ENCODE data around the gene TRIP10.

Gene TRIP10

DNA sequence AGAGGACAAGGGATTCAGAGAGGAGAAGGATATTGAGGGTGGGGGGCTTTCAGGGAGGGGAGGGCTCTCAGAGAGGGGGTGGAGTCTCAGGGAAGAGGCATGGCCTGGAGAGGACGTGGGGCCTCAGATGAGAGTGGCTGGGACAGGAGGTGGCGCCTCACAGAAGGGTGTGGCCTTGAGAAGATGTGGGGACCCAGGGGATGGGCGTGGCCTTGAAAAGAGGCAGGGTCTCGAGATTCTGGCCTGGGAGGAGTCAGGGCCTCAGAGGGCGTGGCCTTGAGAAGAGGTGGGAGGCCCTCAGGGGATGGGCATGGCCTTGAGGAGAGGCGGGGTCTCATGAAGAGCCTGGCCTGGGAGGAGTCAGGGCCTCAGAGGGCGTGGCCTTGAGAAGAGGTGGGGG lies 45.8 kb upstream of the TRIP10 start:
- Histone ChIP-seq H3K27ac (no peak overlapping the region), H3K27me3 (replicated peaks) (no peaks in the 10 kb centered on the region), H3K36me3 (replicated peaks) (no peaks in the 10 kb centered on the region), H3K4me3 (ENCODE audit: low read depth, low read length) (no peak overlapping the region)
- in situ Hi-C loops (cut with HindIII; ENCODE audit: low pct_ligation_motif_present, low sequenced_read_pairs): no loop called here
- TF ChIP-seq, protein P1, sequence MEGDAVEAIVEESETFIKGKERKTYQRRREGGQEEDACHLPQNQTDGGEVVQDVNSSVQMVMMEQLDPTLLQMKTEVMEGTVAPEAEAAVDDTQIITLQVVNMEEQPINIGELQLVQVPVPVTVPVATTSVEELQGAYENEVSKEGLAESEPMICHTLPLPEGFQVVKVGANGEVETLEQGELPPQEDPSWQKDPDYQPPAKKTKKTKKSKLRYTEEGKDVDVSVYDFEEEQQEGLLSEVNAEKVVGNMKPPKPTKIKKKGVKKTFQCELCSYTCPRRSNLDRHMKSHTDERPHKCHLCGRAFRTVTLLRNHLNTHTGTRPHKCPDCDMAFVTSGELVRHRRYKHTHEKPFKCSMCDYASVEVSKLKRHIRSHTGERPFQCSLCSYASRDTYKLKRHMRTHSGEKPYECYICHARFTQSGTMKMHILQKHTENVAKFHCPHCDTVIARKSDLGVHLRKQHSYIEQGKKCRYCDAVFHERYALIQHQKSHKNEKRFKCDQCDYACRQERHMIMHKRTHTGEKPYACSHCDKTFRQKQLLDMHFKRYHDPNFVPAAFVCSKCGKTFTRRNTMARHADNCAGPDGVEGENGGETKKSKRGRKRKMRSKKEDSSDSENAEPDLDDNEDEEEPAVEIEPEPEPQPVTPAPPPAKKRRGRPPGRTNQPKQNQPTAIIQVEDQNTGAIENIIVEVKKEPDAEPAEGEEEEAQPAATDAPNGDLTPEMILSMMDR (IDR thresholded peaks at IDR 0.05; ENCODE audit: low read depth, low read length, missing control alignments): no peak
- no peak for DNase-seq

DNA sequence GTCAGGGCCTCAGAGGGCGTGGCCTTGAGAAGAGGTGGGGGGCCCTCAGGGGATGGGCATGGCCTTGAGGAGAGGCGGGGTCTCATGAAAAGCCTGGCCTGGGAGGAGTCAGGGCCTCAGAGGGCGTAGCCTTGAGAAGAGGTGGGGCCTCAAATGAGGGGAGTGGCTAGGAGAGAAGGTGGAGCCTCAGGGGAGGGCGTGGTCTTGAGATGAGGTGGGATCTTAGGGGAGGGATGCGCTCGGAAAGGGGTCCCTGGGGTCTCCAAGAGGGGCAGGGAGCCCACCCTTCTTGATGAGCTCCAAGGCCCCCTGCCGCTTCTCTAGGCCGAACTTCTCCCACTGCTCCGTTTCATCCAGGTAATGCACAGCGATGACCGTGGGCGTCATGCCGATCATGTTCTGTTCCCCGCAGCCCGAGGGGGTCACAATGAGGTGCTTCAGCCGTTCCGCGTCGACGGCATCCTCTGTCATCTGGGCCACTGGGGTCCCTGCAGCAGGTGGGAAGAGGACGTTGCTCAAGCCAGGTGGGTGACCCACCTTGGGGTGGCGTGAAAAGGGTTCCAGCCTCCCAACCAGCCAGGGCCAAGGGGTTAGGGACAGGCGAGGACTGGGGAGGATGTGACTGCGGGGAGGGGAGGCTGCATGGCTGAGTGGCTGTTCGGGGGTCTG lies 45.2 kb upstream of the TRIP10 start:
- Histone ChIP-seq H3K27me3 (replicated peaks) (no peaks in the 10 kb centered on the region), H3K4me3 (ENCODE audit: low read depth, low read length) (no peak overlapping the region), H3K27ac (no peak overlapping the region), H3K36me3 (replicated peaks) (no peaks in the 10 kb centered on the region)
- DNase-seq: no peak
- in situ Hi-C loops (cut with HindIII; ENCODE audit: low pct_ligation_motif_present, low sequenced_read_pairs): no loop called here
- TF ChIP-seq, protein P1 (IDR thresholded peaks at IDR 0.05; ENCODE audit: low read depth, low read length, missing control alignments): no peak

DNA sequence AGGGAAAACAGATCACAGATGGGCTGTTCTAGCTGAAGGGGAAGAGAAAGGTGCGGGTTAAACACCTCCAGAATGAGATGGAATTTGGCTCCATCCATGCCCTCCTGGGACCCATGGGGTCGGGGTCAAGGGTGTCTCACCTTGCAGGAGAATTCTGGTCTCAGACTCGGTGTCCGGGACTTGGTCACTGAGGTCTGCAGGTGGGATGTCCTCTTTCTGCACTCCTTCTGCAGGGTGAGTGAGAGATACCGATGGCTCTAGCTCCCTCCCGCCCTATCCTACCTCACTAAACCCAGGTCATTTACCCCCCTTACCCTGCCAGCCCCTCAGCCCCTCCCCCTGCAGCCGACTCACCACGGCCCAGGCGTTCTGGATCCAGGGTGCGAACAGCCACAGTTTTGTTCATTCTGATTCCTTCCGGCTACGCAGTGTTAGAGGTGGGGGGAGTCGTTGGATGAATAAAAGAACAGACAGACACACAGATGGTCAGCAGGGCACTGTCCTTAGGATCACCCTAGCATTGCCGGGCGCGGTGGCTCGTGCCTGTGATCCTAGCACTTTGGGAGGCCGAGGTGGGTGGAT lies 43.1 kb upstream of the TRIP10 start:
- Histone ChIP-seq H3K27ac (no peak overlapping the region), H3K36me3 (replicated peaks) (no peaks in the 10 kb centered on the region), H3K27me3 (replicated peaks) (no peaks in the 10 kb centered on the region), H3K4me3 (ENCODE audit: low read depth, low read length) (no peak overlapping the region)
- TF ChIP-seq, protein P1 (IDR thresholded peaks at IDR 0.05; ENCODE audit: low read depth, low read length, missing control alignments): no peak
- in situ Hi-C loops (cut with HindIII; ENCODE audit: low pct_ligation_motif_present, low sequenced_read_pairs): no loop called here
- no peak for DNase-seq

DNA sequence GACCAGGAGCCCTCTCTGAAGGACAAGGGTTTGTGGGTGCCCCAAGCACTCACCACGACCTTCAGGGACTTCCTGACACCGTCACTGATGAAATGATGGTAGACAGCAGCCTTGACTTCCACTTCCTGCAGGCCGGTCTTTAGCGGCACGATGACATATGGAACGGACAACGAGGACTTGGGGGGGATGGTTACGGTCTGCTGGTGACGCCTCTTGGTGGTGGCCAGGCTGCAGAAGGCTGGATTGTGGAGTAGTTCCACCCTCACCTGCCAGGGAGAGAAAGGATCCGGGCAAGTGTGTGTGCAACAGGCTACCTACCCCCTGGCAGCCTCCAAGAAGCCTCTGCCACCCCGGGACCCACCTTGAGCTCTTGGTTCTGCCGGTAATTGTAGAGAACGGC lies 42.2 kb upstream of the TRIP10 start:
- in situ Hi-C loops (cut with HindIII; ENCODE audit: low pct_ligation_motif_present, low sequenced_read_pairs): no loop called here
- no peaks in the 10 kb centered on the region for H3K27me3 ChIP-seq (replicated peaks)
- TF ChIP-seq, protein P1 (IDR thresholded peaks at IDR 0.05; ENCODE audit: low read depth, low read length, missing control alignments): no peak
- no peak for DNase-seq
- no peaks in the 10 kb centered on the region for H3K36me3 ChIP-seq (replicated peaks)
- H3K27ac ChIP-seq: no peak overlapping the region
- no peak overlapping the region for H3K4me3 ChIP-seq (ENCODE audit: low read depth, low read length)

DNA sequence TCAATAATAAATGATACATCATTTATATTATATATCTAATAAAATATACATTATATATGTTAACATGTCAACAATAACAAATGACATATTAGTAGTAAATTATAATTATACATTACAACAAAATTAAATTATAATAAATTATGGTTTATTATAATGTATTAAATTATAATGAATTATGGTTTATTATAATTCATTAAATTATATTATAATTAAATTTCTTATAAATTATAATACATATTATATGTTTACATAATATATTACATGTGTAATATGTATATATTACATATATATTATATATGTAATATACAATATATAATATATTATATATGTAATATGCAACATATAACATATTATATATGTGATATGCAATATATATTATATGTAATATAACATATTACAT lies 39.5 kb upstream of the TRIP10 start:
- H3K36me3 ChIP-seq (replicated peaks): no peaks in the 10 kb centered on the region
- no peak overlapping the region for H3K27ac ChIP-seq
- no peak for DNase-seq
- TF ChIP-seq, protein P1 (IDR thresholded peaks at IDR 0.05; ENCODE audit: low read depth, low read length, missing control alignments): no peak
- H3K27me3 ChIP-seq (replicated peaks): no peaks in the 10 kb centered on the region
- no peak overlapping the region for H3K4me3 ChIP-seq (ENCODE audit: low read depth, low read length)
- in situ Hi-C loops (cut with HindIII; ENCODE audit: low pct_ligation_motif_present, low sequenced_read_pairs): no loop called here

Data from brain microvascular endothelial cell (primary cell).